PC-9 (cell line): ENCODE results near the gene TPK1. TPM values are rescaled to one million over a fixed set of nuclear protein-coding genes. Genes with fewer than 3 reads are reported as not detected.

Experiments
- Bru-seq: library from RNA; stranded (reverse); fragments of 400-500 nt; gene quantifications from one replicate; lab custom pipeline; 2021; lab: Mats Ljungman, UMichigan
- BruChase-seq, 2 experiments: library from RNA; stranded (reverse); fragments of 400-500 nt; gene quantifications; one replicate each; lab custom pipeline; 2021; lab: Mats Ljungman, UMichigan
- BruUV-seq: library from RNA; stranded (reverse); fragments of 400-500 nt; replicated peaks from 2 replicates; lab custom pipeline; 2021; lab: Mats Ljungman, UMichigan
- CTCF ChIA-PET: fragments of 300-600 bp; sonication (Branson Sonifier 250); formaldehyde crosslinking; loops from one replicate; lab custom pipeline; 2022; ENCODE audit warnings: antibody characterized with exemption; lab: Charles Lee
- POLR2A ChIA-PET: fragments of 300-600 bp; sonication (Branson Sonifier 250); formaldehyde crosslinking; loops from one replicate; lab custom pipeline; 2022; ENCODE audit warnings: antibody characterized with exemption; ENCODE audit not compliant: unreplicated experiment; lab: Charles Lee
- DNase-seq, 2 experiments: peaks; one replicate each; pipeline versions ENCODE4 v3.0.0 to v3.0.0-alpha.2; 2015 to 2022; ENCODE audit warnings: mixed read lengths in 1 of 2
- H2AFZ ChIP-seq: fragments of 200-600 bp; sonication (generic); 2 replicates; pipeline ENCODE4 v1.8.1; 2017; ENCODE audit warnings: antibody characterized with exemption
- H3F3A ChIP-seq: fragments of 200-600 bp; sonication (generic); 2 replicates; pipeline ENCODE4 v1.8.1; 2017; ENCODE audit warnings: antibody characterized with exemption, mild to moderate bottlenecking, low read depth; ENCODE audit not compliant: insufficient read depth
- H3K27ac ChIP-seq: fragments of 200-600 bp; sonication (generic); 2 replicates; pipeline ENCODE4 v1.6.1; 2016; ENCODE audit warnings: mixed run types
- H3K27me3 ChIP-seq: fragments of 200-600 bp; sonication (generic); 2 replicates; pipeline ENCODE4 v1.6.1; 2016; ENCODE audit warnings: low read depth, mixed run types; ENCODE audit not compliant: insufficient read depth
- H3K36me3 ChIP-seq: fragments of 200-600 bp; sonication (generic); 2 replicates; pipeline ENCODE4 v1.6.1; 2016; ENCODE audit warnings: low read depth, mixed run types
- H3K4me1 ChIP-seq: fragments of 200-600 bp; sonication (generic); replicated peaks from 2 replicates; pipeline ENCODE4 v1.6.1; 2016; ENCODE audit warnings: mixed run types; ENCODE audit not compliant: insufficient read depth
- H3K4me2 ChIP-seq: fragments of 200-600 bp; sonication (generic); 2 replicates; pipeline ENCODE4 v1.6.1; 2017; ENCODE audit warnings: mixed run types
- H3K4me3 ChIP-seq: fragments of 200-600 bp; sonication (generic); 2 replicates; pipeline ENCODE4 v1.6.1; 2016; ENCODE audit warnings: mixed run types
- H3K79me2 ChIP-seq: fragments of 200-600 bp; sonication (generic); 2 replicates; pipeline ENCODE4 v1.6.1; 2017; ENCODE audit warnings: low read depth, mixed run types
- H3K9me2 ChIP-seq: fragments of 200-600 bp; sonication (generic); 2 replicates; pipeline ENCODE4 v1.8.1; 2017; ENCODE audit warnings: mild to moderate bottlenecking; ENCODE audit not compliant: insufficient read depth
- H3K9me3 ChIP-seq: fragments of 200-600 bp; sonication (generic); 2 replicates; pipeline ENCODE4 v1.8.1; 2016; ENCODE audit warnings: low read depth; ENCODE audit not compliant: insufficient read depth
- H4K20me1 ChIP-seq: fragments of 200-600 bp; sonication (generic); 2 replicates; pipeline ENCODE4 v1.8.1; 2017; ENCODE audit not compliant: insufficient read depth
- EZH2 ChIP-seq: fragments of 200-600 bp; sonication (generic); IDR thresholded peaks from 2 replicates; pipeline ENCODE4 v1.8.0; 2017; ENCODE audit warnings: antibody characterized with exemption, low read depth
- intact Hi-C: fragments of 100-400 bp; cut with micrococcal nuclease; formaldehyde crosslinking; loops from one replicate; pipeline ENCODE4 v1.10.0; 2022; ENCODE audit not compliant: unreplicated experiment
- long read RNA-seq: library from polyadenylated mRNA; stranded (forward); transcript quantifications from one replicate; pipeline ENCODE4 v2.0.0, GENCODE V29; 2022
- total RNA-seq: library from RNA; stranded (reverse); gene quantifications from 2 replicates; pipeline ENCODE4 v1.2.3, GENCODE V29; 2021
- TF ChIP-seq, protein P1 (sequence below): fragments of 200-600 bp; sonication (generic); conservative IDR thresholded peaks from 2 replicates; pipeline ENCODE4 v1.6.1; 2017; ENCODE audit warnings: mixed run types, antibody characterized with exemption, mild to moderate bottlenecking, moderate library complexity

TPK1 gene
- 0.65 and 0.90 TPM in 2 replicates for total RNA-seq
- Bru-seq, nascent RNA, result percentile 25 among the genes with signal in this experiment
- BruChase-seq, experiment 1, labeled RNA remaining after a 2-hour chase, result percentile 21 among the genes with signal in this experiment
- percentile 14 among the genes with signal in this experiment for BruChase-seq, experiment 2, labeled RNA remaining after a 6-hour chase
- long read RNA-seq, result 0 reads

DNA sequence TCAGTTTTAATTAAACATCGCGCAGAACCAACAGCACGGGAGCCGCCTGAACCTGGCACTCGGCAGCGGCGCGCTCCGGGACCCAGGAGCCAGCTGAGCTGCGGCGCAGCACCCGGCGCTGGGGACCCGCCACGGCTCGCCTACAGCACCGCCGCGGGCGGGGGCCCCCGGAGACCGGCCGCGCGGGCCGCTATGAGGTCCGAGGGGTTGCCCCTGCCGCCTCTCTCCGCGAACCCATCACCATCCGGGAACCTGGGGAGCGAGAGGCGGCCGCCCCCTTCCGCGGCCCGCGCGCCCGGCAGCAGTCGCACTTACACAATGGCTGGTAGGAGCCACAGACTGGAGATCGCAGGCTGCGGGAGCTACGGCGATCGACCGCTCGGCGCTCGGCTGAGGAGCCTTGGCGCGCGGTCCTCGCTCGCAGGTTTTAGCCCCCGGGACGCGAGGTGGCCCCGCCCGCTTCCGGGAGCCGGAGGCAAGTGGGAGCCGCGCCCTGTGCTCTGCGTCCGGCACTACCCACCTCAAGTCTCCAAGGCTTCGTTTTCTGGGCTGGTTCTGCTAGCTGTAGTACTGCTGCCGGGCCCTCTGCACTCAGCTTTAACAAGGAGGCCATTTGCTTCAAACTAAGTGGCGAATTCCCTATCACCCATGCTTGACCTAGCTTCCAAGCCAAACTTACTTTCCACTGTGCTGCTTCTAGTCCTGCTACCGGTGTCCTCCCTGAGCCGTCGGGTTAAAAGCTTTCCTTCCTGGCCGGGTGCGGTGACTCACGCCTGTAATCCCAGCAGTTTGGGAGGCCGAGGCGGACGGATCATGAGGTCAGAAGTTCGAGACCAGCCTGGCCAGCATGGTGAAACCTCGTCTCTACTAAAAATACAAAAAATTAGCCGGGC lies at the start of gene TPK1:
TPK1 (minus strand) TSS at position 402 of the 893 bp plus-strand sequence. CDS start 451 bp downstream, outside the sequence.
- H3K27ac ChIP-seq, result peak within 1 kb of the TSS; percentile 69
- H3K4me1 ChIP-seq, result peaks cover 25% of the 10 kb centered on the region
- POLR2A ChIA-PET, result interaction anchor here (0.5 kb wide), 1 partner anchor 49 kb away, joined by 5 read pairs; no protein-coding TSS in a partner anchor
- peaks cover 10% of the 10 kb centered on the region for H3F3A ChIP-seq
- no peaks in the 10 kb centered on the region for H3K9me2 ChIP-seq
- TF ChIP-seq, protein P1, sequence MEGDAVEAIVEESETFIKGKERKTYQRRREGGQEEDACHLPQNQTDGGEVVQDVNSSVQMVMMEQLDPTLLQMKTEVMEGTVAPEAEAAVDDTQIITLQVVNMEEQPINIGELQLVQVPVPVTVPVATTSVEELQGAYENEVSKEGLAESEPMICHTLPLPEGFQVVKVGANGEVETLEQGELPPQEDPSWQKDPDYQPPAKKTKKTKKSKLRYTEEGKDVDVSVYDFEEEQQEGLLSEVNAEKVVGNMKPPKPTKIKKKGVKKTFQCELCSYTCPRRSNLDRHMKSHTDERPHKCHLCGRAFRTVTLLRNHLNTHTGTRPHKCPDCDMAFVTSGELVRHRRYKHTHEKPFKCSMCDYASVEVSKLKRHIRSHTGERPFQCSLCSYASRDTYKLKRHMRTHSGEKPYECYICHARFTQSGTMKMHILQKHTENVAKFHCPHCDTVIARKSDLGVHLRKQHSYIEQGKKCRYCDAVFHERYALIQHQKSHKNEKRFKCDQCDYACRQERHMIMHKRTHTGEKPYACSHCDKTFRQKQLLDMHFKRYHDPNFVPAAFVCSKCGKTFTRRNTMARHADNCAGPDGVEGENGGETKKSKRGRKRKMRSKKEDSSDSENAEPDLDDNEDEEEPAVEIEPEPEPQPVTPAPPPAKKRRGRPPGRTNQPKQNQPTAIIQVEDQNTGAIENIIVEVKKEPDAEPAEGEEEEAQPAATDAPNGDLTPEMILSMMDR, result no peak
- no peak for TF ChIP-seq EZH2
- peak; percentile 85 to 90 for DNase-seq
- no peaks in the 10 kb centered on the region for H3K36me3 ChIP-seq
- intact Hi-C loops, result no loop called here
- BruUV-seq, result no TSS peak
- H3K4me3 ChIP-seq, result peak within 1 kb of the TSS; percentile 96
- H3K27me3 ChIP-seq, result no peaks in the 10 kb centered on the region
- no peaks in the 10 kb centered on the region for H4K20me1 ChIP-seq
- CTCF ChIA-PET, result interaction anchor here (1.1 kb wide), 1 partner anchor 97 kb away, joined by 6 read pairs; no protein-coding TSS in a partner anchor
- H2AFZ ChIP-seq, result peak within 1 kb of the TSS; percentile 94
- no peaks in the 10 kb centered on the region for H3K79me2 ChIP-seq
- H3K9me3 ChIP-seq, result no peaks in the 10 kb centered on the region
- H3K4me2 ChIP-seq, result peak within 1 kb of the TSS; percentile 94

DNA sequence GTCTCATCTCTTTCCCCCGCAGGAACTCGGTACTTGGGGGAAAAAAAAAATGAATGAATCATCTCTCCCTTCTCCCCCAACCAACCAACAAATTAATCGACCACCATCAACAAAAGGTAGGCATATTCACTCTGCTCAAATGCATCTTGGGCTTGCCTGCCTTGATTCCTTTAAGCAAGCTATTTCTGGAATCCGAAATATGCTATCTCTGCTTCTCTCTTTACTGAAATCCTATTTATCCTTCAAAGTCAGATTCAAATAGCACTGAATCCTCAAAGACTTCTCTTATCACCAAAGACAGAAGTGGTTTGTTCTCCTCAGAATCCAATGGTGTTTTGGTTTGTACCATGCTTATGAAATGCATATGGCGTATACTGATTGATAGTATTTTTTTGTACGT lies 49.6 kb upstream of the TPK1 start:
- Histone ChIP-seq H3K27ac (no peak overlapping the region), H3K9me3 (no peaks in the 10 kb centered on the region), H2AFZ (no peak overlapping the region), H3K4me1 (no peaks in the 10 kb centered on the region), H3K36me3 (no peaks in the 10 kb centered on the region), H3K4me3 (no peak overlapping the region), H3K9me2 (no peaks in the 10 kb centered on the region), H4K20me1 (no peaks in the 10 kb centered on the region), H3F3A (no peaks in the 10 kb centered on the region), H3K4me2 (no peak overlapping the region), H3K27me3 (no peaks in the 10 kb centered on the region), H3K79me2 (no peaks in the 10 kb centered on the region)
- BruUV-seq, result no TSS peak
- CTCF ChIA-PET, result no interaction called here
- POLR2A ChIA-PET, result no interaction called here
- no peak for DNase-seq
- no peak for TF ChIP-seq EZH2
- TF ChIP-seq, protein P1, result no peak
- intact Hi-C loops, result no loop called here

DNA sequence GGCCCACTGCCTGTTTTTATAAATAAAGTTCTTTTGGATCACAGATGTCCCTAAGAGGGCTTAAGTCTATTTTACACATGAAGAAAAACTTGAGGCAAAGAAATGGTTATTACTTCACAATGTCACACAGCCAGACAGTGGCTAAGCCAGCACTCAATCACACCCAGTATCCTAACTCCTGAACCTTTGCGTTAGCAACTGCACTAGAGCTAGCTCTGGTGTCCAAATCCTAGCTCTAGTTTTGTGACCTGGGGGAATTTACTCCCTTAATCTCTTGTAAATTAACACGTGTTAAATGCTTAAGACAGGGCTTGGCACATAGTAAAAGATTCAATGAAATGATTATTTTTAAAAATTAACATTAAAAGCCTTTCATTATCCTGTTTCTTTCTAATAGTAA lies 49.0 kb upstream of the TPK1 start:
- Histone ChIP-seq H3K79me2 (no peaks in the 10 kb centered on the region), H3K27ac (no peak overlapping the region), H4K20me1 (no peaks in the 10 kb centered on the region), H2AFZ (no peak overlapping the region), H3K36me3 (no peaks in the 10 kb centered on the region), H3K27me3 (no peaks in the 10 kb centered on the region), H3K9me3 (no peaks in the 10 kb centered on the region), H3F3A (no peaks in the 10 kb centered on the region), H3K4me3 (no peak overlapping the region), H3K9me2 (no peaks in the 10 kb centered on the region), H3K4me2 (no peak overlapping the region), H3K4me1 (no peaks in the 10 kb centered on the region)
- intact Hi-C loops, result no loop called here
- ChIA-PET POLR2A (no interaction called here), CTCF (no interaction called here)
- no peak for TF ChIP-seq EZH2
- TF ChIP-seq, protein P1, result no peak
- no TSS peak for BruUV-seq
- no peak for DNase-seq
